NCI-H1092 (cell line): ENCODE measurements around the gene GAS2L1.

ENCODE experiments used
- DNase-seq: peaks from one replicate; lab custom pipeline; 2025; lab: John Stamatoyannopoulos, UW

GAS2L1 gene

DNA sequence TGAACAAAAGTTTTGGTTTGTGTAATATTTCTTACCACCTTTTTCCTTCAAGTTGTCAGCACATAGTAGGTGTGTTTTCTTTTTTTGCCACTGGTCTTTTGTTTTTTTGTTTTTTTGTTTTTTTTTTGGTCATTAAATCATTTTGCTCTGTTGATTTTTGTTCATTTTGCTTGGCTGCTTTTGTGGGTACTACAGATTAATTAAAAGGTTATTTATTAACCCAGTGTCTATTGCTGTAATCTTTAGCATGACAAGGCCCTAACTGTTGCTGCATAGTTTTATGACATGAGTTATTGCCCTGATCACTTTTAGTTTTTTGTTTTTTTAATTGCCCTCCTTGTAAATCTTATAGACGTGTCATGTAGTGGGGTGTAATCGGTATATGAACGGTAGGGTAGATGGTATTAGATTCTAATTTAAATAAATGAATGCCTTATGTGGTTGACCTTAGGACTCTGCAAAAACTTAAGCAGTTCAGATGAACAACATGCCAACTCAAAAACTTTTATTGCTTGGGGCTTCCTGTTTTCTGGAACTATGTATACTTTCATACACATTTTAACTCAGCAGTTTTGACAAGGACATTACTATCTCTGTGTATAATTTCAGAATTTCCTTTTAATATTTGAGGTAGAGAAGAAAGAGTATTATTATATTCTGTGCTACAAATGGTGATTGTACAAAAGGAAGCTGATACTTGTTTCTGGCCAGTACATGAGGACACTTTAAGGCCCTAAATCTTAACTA, 30.5 kb upstream of the GAS2L1 start:
- DNase-seq, result no peak

DNA sequence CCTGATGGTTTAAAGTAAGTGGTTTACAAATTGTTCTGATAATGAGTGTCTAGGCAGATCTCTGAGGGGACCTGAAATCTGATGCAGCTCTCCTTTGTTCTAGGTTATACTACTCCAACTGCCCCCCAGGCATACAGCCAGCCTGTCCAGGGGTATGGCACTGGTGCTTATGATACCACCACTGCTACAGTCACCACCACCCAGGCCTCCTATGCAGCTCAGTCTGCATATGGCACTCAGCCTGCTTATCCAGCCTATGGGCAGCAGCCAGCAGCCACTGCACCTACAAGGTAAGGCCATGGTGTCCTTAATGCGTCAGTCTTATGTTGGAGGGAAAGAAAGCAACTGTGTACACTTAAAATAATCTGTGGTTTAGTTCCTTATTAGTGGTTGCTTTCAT, 28.5 kb upstream of the GAS2L1 start:
- DNase-seq, result no peak

DNA sequence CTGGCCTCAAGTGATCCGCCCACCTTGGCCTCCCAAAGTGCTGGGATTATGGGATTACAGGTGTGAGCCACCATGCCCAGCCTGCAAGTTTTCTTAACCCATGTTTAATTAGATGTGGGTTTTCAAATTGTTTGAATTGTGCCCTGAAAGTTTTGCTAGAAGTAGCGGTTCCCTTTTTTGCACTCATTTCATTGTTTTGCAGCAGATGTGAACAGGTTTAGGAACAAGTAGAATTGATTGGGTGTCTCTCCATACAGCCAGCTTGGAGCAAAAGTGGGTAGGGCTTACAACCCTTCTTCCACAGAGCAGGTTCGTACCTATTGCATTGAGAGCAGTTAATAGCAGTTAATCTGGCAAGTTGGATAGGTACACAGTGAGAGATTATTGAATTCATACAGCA, 22.3 kb upstream of the GAS2L1 start:
- DNase-seq, result no peak

DNA sequence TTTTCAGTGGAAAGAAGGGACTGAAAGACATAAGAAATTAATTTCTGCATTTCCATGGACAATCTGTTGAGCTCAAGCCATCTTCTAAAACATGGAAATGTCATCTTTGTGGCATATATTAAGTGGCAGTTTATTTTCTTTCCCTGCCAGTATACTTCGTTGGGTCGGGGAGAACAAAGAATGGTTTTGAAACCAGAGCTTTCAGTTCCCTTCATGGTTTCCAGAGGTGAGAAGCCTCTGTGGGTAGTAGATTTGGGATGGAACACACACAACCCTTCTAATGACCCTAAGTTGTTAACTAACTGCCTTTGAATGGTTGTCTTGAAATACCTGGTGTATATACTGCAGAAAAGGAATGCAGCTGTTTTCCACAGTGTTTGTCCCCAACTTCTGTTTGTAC, 17.6 kb upstream of the GAS2L1 start:
- no peak for DNase-seq

DNA sequence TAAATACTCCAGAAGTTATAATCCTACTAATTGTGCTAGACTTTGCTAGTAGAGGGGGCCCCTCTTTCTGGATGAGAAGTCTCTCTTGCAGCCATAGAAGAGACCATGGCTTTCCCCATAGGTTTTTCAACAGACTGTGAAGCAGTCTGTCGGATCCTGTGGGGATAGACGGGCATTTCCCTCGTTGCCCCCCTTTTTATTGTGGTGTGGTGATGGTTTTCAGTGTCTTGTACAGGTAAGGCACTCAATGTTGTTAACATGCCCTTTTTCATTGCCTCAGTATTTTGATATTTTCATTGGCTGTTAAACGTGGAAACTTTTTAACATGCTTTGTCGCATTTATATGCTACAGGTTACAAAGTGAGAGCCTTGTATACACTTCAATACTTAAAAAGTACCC, 16.4 kb upstream of the GAS2L1 start:
- DNase-seq, result no peak

DNA sequence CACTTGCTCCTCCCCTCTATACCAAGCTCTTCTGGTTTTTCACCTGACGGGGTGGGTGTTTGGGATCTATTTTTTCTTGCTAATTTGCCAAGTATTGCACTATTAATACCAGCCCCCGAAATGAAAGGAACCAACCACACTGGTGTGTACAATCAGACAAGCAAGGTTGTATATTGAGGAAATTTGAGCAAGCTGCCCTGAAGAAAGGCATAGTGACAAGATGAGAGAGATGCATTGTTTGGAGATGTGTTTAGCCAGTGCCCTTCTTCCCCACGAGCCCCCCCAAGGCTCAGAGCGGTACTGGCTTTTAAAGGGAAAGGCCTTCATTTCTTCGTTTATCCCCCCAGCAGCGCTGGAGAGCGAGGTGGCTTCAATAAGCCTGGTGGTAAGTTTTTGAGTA, 15.2 kb upstream of the GAS2L1 start:
- no peak for DNase-seq

DNA sequence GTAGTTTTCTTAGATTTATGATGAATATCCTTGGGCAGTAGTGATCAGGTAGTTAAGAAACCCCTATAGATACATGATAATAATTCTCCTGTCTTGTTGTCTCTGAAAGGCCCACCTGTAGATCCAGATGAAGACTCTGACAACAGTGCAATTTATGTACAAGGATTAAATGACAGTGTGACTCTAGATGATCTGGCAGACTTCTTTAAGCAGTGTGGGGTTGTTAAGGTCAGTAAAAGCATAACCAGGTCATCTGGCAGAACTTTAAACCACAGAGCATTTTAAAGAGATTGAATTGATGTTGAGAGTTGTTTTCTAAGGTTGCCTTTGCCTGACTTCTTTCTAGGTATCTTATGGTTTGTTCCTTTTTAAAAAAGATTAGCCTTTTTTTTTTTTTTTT, 14.1 kb upstream of the GAS2L1 start:
- DNase-seq, result no peak

DNA sequence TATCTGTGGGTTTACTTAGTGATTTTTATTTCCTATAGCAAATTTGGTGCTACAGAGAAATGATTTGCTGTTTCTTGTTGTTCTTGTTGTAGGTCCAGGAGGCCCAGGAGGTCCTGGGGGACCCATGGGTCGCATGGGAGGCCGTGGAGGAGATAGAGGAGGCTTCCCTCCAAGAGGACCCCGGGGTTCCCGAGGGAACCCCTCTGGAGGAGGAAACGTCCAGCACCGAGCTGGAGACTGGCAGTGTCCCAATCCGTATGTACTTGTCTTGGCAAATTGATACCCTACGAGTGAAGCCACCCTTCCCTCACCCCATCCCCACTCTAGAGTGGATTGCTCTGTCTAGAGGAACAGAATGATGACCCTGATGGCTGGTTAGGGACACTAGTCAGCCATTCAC, 7.8 kb upstream of the GAS2L1 start:
- no peak for DNase-seq

DNA sequence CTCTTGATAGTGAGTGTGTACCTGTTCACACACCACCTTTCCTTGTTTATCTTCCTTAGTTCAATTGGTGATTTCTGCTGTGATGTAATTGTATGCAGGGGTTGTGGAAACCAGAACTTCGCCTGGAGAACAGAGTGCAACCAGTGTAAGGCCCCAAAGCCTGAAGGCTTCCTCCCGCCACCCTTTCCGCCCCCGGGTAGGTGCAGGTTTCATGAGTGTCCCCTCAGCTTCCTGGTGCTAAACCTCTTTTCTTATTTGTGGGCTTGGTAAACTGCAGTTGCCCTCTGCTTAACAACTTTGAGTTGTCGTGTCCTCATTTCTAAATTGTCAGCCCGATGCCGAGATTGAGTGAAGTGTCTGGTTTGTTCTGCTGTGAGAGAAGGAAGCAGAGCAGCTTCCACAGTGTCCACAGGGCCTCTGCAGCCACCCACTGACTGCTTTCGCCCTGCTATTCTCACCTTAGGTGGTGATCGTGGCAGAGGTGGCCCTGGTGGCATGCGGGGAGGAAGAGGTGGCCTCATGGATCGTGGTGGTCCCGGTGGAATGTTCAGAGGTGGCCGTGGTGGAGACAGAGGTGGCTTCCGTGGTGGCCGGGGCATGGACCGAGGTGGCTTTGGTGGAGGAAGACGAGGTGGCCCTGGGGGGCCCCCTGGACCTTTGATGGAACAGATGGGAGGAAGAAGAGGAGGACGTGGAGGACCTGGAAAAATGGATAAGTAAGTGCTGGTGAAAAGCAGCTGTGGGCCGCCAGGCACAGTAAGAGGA, 7.1 kb upstream of the GAS2L1 start:
- no peak for DNase-seq

DNA sequence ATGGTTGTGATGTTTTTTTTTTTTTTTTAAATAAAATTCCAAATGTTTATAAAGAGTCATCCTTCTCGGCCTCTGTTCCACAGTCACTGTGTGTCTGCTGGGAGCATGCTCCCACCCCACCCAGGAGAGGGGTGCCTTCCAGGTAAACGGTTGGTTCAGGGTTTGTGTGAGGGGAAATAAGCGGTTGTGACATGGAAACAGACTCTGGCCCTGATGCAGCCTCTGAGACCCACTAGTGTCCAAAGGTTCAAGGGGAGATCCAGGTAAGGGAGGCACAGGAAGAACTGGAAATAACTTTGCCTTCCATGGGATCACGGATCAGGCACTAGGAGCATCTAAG, 6.0 kb upstream of the GAS2L1 start:
- no peak for DNase-seq

DNA sequence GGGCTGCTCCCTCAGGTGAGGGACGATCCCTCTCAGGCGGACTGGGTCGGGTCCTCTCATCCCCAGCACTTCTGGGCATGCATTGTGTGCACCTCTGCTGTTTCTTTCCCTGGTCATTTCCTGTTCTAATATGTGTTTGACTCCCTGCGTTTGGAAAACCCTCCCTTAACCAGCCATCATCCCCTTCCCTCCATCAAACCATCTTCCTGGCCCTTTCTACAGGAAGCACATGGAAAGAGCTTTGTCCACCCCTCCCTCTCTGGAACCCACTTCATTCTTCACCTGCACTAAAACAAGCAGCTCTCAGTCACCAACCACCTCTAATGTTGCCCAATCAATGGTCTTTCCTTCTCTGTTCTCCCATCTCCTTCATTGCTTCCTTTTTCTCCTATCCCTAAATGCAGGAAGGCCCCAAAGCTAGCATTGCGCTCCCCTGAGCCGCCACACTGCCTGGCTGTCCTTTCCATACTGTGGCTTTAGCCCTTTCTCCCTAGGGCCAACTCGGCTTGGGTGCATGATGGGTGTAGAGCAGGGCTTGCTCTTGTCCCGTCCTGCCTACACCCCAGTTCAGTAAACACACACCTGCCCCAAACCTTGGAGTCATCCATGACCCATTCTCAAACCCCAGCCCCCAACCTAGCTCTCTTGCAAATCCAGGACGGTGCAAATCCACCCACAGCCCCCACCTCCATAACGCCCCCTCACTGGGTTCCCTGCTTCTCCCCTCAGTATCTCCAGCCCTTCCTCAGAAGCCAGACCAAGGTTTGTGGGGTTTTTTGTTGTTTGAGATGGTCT, 5.4 kb upstream of the GAS2L1 start:
- no peak for DNase-seq

DNA sequence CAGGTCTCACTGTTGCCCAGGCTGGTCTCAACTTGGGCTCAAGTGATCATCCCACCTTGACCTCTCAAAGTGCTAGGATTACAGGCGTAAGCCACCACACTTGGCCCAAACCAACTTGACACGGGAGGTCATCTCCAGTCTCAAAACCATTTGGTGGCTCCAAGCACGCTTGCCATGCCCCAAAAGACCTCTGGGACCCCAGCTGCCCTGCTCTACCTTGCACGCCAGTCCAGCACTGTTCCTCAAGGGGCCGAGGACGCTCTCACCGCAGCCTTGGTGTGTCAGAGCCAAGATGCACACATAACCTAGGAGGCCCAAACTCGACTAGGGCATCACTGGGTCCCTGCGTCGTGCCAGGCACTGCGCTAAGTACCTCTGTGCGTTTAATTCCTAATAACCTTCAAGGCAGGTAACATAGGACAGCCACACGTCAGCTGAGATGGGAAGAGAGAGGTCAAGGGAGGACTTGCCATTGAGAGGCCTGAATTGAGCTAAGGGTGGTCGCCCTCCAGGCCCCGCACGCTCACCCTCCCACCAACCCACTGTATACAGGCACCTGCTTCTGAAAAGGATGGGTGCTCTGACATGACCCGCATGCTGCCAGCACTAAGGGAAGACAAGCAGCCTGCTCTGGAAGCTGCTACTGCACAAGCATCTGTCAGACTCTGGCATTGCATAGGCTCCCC, 4.6 kb upstream of the GAS2L1 start:
- no peak for DNase-seq

DNA sequence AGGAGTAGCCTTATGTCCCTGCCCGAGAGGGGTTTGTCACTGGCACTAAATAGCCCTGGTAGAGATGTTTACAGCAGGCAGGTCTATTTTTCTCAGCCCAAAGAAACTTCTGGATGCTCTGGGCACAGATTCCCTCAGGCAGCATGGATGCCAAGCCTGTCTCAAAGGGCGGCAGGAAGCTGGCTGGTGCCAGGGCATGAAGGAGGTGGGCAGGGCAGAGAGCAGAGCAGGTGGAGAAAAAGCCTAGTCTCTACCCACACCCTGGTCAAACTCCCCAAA, 4.1 kb upstream of the GAS2L1 start:
- DNase-seq, result no peak

DNA sequence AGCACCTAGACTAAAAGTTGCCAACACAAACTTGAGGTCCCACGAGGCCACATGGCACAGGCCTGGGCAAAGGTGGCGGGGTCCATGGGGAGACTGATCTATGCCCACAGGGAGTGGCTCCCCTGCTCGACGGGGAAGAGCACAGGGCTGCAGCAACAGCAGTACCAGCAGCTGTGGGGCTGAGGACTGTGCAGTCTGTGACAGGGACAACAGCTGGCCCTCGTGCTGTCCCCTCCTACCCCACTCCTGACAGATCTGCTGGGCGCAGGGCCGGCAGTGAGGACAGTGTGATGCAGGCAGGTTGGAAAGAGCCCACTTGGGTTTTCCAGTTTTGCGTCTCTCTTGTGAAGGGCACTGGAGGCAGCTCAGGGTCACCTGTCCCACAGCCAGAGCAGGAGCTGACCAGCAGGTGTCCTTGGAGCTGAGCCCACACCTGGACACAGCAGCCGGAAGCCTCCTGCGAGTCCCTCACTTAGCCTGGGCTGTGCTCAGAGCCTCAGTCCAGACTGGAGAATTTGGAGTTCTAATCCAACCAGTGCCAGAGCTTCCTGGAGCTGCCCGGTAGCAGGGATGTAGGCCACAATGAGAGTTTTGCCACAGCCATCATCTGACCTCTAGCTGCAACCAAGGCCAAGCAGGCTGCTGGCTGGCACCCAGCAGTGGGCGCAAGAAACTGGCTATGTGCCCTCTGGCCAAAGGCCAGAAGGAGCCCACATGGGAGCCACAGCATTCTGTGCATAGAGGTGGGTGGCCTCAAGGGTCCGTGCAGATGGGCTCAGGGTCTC, 3.6 kb upstream of the GAS2L1 start:
- DNase-seq, result no peak

DNA sequence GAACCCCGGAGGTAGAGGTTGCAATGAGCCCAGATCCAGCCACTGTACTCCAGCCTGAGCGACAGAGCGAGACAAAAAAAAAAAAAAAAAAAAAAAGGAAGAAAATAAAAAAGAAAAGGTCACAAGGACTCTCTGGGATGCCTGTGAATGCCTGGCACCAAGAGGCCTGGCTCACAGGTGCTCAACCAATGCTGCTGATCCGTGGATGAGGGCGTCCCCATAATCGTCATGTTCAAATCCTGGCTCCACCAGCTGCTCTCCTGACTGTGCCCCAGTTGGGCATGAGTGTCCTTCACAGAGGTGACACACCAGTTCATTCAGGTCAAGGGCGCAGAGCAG, 645 bp upstream of the GAS2L1 start:
- DNase-seq, result no peak

DNA sequence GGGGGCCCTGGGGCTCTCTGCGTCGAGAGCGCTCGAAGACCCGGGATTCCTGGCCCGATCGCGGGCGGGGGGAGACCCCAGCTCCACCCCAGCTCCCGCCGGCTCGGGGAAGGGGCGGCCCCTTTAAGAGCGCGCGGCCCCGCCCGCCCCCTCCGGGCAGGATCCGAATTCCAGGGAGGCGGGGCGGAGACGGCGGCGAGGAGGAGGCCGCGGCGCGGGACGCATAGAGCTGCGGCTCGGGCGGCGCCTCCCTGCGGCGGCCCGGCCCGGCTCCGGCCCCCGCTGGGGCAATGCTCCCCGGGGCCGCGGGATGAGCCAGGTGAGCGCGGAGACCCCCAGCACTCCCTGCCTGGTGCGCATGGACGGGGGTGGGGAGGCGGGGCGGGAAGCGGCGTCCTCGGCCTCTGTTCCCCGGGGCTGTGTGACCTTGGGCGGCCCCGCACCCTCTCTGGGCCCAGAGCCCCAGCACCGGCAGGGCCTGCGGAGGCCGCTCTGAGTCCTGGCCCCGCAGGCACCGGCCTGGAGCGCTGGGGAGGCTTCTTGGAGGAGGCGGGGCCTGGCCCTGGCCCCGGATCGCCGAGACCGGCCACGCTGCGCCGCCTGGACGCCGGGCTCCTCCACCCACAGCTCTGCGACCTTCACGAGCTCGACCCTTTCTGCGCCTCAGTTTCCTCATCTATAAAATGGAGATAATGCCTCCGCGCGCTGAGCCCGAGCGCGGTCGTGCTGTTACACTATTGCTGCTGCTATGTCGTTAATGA, 565 bp downstream of the GAS2L1 start:
- no peak for DNase-seq

DNA sequence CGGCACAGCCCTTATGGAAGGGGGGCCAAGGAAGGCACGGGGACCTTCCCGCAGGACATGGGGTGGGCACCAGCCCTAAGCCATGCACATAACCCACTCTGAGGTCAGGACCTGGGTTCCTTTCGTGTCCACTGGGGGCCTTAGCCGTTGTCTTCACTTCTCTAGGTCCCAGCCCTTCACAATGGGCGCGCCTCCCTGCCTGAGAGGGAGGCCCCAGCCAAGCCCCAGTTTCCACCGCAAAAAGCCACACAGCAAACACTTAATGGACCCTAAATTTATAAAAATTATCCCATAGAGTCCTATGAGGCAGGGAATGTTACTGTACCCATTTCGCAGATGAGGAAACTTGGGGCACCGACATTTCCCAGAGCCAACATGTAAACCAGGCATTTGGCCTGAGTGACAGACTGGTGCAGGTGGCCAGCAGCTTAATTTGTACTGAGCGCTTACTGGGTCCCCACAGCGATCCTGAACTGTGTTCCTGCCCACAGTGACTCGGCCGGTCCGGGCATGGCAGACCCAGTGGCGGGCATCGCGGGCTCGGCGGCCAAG, 1.2 kb downstream of the GAS2L1 start:
- no peak for DNase-seq

DNA sequence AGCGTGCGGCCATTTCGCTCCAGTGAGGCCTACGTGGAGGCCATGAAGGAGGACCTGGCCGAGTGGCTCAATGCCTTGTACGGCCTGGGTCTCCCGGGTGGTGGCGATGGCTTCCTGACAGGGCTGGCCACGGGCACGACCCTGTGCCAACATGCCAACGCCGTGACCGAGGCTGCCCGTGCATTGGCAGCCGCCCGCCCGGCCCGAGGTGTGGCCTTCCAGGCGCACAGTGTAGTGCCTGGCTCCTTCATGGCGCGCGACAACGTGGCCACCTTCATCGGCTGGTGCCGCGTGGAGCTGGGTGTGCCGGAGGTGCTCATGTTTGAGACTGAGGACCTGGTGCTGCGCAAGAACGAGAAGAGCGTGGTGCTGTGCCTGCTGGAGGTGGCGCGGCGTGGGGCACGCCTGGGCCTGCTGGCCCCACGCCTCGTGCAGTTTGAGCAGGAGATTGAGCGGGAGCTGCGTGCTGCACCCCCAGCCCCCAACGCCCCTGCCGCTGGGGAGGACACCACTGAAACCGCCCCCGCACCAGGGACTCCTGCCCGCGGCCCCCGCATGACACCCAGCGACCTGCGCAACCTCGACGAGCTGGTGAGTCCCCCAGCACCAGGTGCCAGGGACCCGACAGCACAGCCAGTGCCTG, 1.8 kb downstream of the GAS2L1 start:
- DNase-seq, result no peak

DNA sequence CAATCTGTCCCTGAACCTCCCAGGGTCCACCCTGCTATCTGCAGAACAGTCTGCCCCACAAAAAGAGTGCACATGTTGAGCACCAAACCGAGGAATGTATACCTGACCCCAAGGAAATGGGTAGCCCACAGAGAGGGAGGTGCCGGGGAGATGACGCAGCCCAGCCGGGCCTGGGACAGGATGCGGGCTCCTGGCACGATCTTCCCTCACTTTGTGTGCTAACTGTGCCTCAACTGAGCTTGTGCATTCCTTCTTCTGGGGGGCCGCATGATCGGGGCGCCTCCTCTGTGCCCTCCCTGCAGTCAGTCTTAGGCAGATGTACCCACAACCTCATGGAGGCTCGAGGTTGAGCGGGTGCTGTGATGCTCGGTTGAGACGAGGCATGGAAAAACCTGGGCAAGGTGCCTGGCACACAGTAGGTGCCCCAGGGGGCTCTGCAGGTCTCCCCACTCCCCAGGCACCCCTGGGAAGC, 2.4 kb downstream of the GAS2L1 start:
- DNase-seq, result no peak

DNA sequence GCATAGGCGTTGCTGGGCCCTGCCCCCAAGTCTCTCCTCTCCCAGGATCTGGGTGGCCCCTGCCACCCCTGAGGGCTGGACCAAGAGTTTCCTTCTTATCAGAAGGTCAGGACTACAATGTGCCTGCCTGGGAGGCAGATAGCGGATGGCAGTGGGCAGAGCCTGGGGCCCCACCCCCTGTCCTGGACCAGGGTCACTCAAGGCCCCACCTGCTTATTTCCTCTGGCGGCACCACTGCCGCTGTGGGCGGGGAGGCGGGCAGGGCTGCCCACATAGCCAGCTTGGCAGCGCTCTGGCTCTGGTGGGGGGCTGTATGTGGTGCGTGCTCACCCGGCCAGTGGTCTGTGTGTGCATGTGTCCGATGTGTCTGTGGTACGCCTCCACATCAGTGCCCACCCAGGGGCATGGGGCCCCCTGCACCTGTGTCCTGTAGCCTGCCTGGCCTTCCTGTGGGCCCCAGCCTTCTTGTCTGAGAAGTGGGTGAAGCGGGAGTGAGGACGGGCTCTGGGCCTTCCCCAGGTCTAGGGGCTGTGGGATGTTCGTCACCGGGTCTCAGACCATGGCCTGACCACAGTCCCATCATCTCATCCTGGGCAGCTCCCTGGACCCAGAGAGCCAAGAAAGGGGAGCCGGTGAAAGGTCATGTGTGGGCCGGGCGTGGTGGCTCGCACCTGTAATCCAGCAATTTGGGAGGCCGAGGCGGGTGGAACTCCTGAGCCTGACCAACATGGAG, 3.0 kb downstream of the GAS2L1 start:
- DNase-seq, result no peak
